H1 (cell line): Measurements from ENCODE around the gene PPP1CA. TPM values are rescaled to one million over a fixed set of nuclear protein-coding genes. Genes with fewer than 3 reads are reported as not detected.

Experiments used
- ATF3 ChIP-seq: IDR thresholded peaks from 2 replicates; pipeline ENCODE4 v1.6.1; 2011; ENCODE audit warnings: low read depth, mild to moderate bottlenecking, low read length; ENCODE audit not compliant: insufficient read depth
- BACH1 ChIP-seq: IDR thresholded peaks from 2 replicates; pipeline ENCODE4 v1.6.1; 2012; ENCODE audit warnings: low read length, improper control_type of control experiment
- BRCA1 ChIP-seq: IDR thresholded peaks from 2 replicates; pipeline ENCODE4 v1.6.1; 2012; ENCODE audit warnings: low read depth, low read length, improper control_type of control experiment
- CEBPB ChIP-seq: IDR thresholded peaks from 2 replicates; pipeline ENCODE4 v1.6.1; 2012; ENCODE audit warnings: low read depth, low read length
- CHD1 ChIP-seq: IDR thresholded peaks from 2 replicates; pipeline ENCODE4 v1.6.1; 2012; ENCODE audit warnings: low read depth, low read length, improper control_type of control experiment
- CHD2 ChIP-seq: IDR thresholded peaks from 2 replicates; pipeline ENCODE4 v1.6.1; 2012; ENCODE audit warnings: low read length, improper control_type of control experiment
- HDAC2 ChIP-seq, 2 experiments: fragments of 300-600 bp in 1 of 2; sonication (generic) in 1 of 2; IDR thresholded peaks; 2 replicates each; pipeline ENCODE4 v1.6.1; 2011 to 2012; ENCODE audit warnings: low read depth in 2 of 2, low read length in 2 of 2, mild to moderate bottlenecking in 2 of 2, moderate library complexity in 2 of 2, borderline replicate concordance in 1 of 2, inconsistent platforms in 1 of 2
- KDM4A ChIP-seq: IDR thresholded peaks from one replicate; pipeline ENCODE4 v1.7.1; 2012; ENCODE audit warnings: low read depth, mild to moderate bottlenecking, moderate library complexity, low read length, inconsistent platforms; ENCODE audit not compliant: severe bottlenecking
- KDM5A ChIP-seq: fragments of 200-600 bp; IDR thresholded peaks from 2 replicates; pipeline ENCODE4 v1.7.1; 2012; ENCODE audit warnings: mild to moderate bottlenecking, low read length, inconsistent platforms, mixed read lengths
- NRF1 ChIP-seq: IDR thresholded peaks from 2 replicates; pipeline ENCODE4 v1.6.1; 2011; ENCODE audit warnings: mild to moderate bottlenecking, low read depth, low read length, improper control_type of control experiment
- POLR2AphosphoS5 ChIP-seq: IDR thresholded peaks from 2 replicates; pipeline ENCODE4 v1.6.1; 2011; ENCODE audit warnings: low read depth, low read length
- RNF2 ChIP-seq: fragments of 200-900, 300-1000 bp; sonication (generic); IDR thresholded peaks from 2 replicates; pipeline ENCODE4 v1.7.1; 2016; ENCODE audit warnings: borderline replicate concordance, low read depth, mild to moderate bottlenecking, antibody characterized with exemption, low read length; ENCODE audit not compliant: poor library complexity, severe bottlenecking; ENCODE audit errors: missing control alignments
- SIRT6 ChIP-seq: IDR thresholded peaks from one replicate; pipeline ENCODE4 v1.7.1; 2012; ENCODE audit warnings: low read length, inconsistent platforms
- SIX5 ChIP-seq: IDR thresholded peaks from 2 replicates; pipeline ENCODE4 v1.6.1; 2011; ENCODE audit warnings: mild to moderate bottlenecking, low read depth, low read length
- SP1 ChIP-seq: IDR thresholded peaks from 2 replicates; pipeline ENCODE4 v1.6.1; 2011; ENCODE audit warnings: low read depth, low read length
- SP4 ChIP-seq: IDR thresholded peaks from 2 replicates; pipeline ENCODE4 v1.6.1; 2012; ENCODE audit warnings: low read length, inconsistent platforms
- SRF ChIP-seq: IDR thresholded peaks from 2 replicates; pipeline ENCODE4 v1.6.1; 2011; ENCODE audit warnings: mild to moderate bottlenecking, low read depth, low read length, moderate library complexity
- TAF1 ChIP-seq: IDR thresholded peaks from 2 replicates; pipeline ENCODE4 v1.6.1; 2011; ENCODE audit warnings: mild to moderate bottlenecking, low read depth, low read length
- TBP ChIP-seq: IDR thresholded peaks from 2 replicates; pipeline ENCODE4 v1.6.1; 2011; ENCODE audit warnings: low read depth, low read length, improper control_type of control experiment
- polyA plus RNA-seq, 7 experiments: library from polyadenylated mRNA; depleted of rRNA in 3 of 7; stranded (reverse) in 5 of 7; unstranded in 2 of 7; fragments of >200 nt in 5 of 7; fragments of 200-250 nt in 2 of 7; gene quantifications; 1 replicate in 5 of 7; 2 replicates in 1 of 7; 4 replicates in 1 of 7; pipeline versions ENCODE4 v1.2.1 to v1.2.3, GENCODE V29; 2011 to 2013; ENCODE audit warnings: missing spikeins in 2 of 7, mixed read lengths in 2 of 7
- total RNA-seq: library from RNA; stranded (reverse); fragmentation: NEBNext Ultra II Directional; extraction: Animal tissue kit (Norgen Biotek cat#: 25700); gene quantifications from 2 replicates; pipeline ENCODE4 v1.2.1, GENCODE V29; 2021
- TF ChIP-seq, protein P1 (sequence below): IDR thresholded peaks from 2 replicates; pipeline ENCODE4 v1.6.1; 2011; ENCODE audit warnings: low read length, improper control_type of control experiment
- TF ChIP-seq, protein P2 (sequence below): IDR thresholded peaks from 2 replicates; pipeline ENCODE4 v1.6.1; 2012; ENCODE audit warnings: low read length, inconsistent platforms

PPP1CA gene
- total and polyA plus RNA-seq, 2 of the 8 experiments (the other 6 are each of a cell fraction or from before 2014, with no cell fraction given), result 198 to 359 TPM

DNA sequence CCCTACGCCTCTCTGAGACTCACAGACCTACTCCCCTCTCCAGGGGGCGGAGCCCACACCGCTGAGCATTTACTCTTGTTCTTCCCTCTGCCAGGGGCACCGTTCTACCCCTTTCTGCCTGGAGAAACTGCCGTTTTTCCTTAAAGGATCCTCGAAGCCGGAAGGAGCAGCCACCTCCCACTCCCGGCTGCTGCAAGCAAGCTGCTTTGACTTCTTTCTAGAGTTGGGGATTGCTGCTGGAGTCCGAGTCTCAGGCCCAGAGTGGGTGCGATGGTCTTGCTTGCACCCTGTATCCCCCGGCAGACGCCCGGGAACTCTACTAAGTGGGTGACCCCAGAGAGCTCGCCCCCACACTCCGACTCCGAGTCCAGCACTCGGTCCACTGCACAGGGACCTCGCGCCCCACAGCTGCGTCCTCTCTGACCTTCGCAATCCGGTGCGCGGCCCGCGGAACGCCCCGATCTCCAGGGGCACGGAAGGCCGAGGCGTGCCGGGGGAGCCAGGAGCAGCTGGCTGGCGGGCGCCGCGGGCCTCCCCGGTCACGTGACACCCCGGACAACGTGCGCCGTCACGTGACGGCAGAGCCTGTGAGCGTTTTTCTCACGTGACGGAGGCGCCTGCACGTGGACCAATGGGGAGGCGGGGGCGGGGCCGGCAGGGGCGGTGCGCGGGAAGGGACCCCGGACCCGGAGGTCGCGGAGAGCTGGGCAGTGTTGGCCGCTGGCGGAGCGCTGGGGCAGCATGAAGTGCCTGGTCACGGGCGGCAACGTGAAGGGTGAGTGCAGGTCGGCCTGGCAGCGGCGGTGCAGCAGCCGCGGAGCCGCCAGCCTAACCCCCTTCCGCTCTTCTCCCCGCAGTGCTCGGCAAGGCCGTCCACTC lies 10.1 kb downstream of the PPP1CA start, which contains the start of gene RAD9A (continued):
- TF ChIP-seq, protein P1, sequence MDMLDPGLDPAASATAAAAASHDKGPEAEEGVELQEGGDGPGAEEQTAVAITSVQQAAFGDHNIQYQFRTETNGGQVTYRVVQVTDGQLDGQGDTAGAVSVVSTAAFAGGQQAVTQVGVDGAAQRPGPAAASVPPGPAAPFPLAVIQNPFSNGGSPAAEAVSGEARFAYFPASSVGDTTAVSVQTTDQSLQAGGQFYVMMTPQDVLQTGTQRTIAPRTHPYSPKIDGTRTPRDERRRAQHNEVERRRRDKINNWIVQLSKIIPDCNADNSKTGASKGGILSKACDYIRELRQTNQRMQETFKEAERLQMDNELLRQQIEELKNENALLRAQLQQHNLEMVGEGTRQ, result peak; percentile 100
- TF ChIP-seq ATF3 (peak; percentile 100), POLR2AphosphoS5 (peak; percentile 61; the same call in 1 of the 2 replicates), RNF2 (no peak), NRF1 (no peak), KDM4A (peak; percentile 65), SIX5 (no peak), CEBPB (no peak), SRF (0 out of 2 replicates have a peak, but pooled peaks have one; percentile 19), TBP (peak; percentile 59; the same call in 1 of the 2 replicates), SP1 (peak; percentile 66; the same call in 1 of the 2 replicates), BACH1 (no peak), TAF1 (peak; percentile 53), SIRT6 (no peak), KDM5A (no peak), HDAC2 (IDR thresholded peaks at IDR 0.05; ENCODE audit: borderline replicate concordance in 1 of 2, low read depth in 2 of 2, low read length in 2 of 2) (peak; percentile 75 to 85; a peak in 2 of 4 replicates), CHD2 (0 out of 2 replicates have a peak, but pooled peaks have one; percentile 18), SP4 (peak; percentile 99), BRCA1 (no peak), CHD1 (no peak)
- TF ChIP-seq, protein P2, sequence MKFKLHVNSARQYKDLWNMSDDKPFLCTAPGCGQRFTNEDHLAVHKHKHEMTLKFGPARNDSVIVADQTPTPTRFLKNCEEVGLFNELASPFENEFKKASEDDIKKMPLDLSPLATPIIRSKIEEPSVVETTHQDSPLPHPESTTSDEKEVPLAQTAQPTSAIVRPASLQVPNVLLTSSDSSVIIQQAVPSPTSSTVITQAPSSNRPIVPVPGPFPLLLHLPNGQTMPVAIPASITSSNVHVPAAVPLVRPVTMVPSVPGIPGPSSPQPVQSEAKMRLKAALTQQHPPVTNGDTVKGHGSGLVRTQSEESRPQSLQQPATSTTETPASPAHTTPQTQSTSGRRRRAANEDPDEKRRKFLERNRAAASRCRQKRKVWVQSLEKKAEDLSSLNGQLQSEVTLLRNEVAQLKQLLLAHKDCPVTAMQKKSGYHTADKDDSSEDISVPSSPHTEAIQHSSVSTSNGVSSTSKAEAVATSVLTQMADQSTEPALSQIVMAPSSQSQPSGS, result no peak
